C4-2B (cell line): ENCODE data around the gene CYBC1.

Source experiments
- H3K27ac ChIP-seq: fragments of 450-650 bp; 2 replicates; pipeline ENCODE4 v1.5.1; 2017
- CTCF ChIP-seq: fragments of 450-650 bp; conservative IDR thresholded peaks from 2 replicates; pipeline ENCODE4 v1.5.1; 2017; ENCODE audit warnings: mild to moderate bottlenecking
- ZFX ChIP-seq: fragments of 450-650 bp; IDR thresholded peaks from 2 replicates; pipeline ENCODE4 v1.6.1; 2017

Gene CYBC1

GRCh38 chr17:82450357-82451106 is at the start of gene CYBC1:
TSS of gene CYBC1 (minus strand) at chr17:82450752. CDS start at chr17:82449254, 1,498 bp downstream.
- peak within 1 kb of the TSS; percentile 94 for H3K27ac ChIP-seq
- TF ChIP-seq ZFX (peak; percentile 56; the same call in 1 of the 2 replicates), CTCF (no peak)

- peak overlapping the region; percentile 74 for H3K27ac ChIP-seq
- TF ChIP-seq CTCF (no peak), ZFX (no peak)
Measured at GRCh38 chr17:82497483-82498405, 47.2 kb upstream of the CYBC1 start.

GRCh38 chr17:82496529-82497434 is 46.2 kb upstream of the CYBC1 start:
- H3K27ac ChIP-seq, result peak overlapping the region; percentile 74
- TF ChIP-seq ZFX (peak; percentile 36; the same call in 1 of the 2 replicates), CTCF (no peak)

- TF ChIP-seq CTCF (no peak), ZFX (no peak)
- peak overlapping the region; percentile 74; the same call in 1 of the 2 replicates for H3K27ac ChIP-seq
Measured at GRCh38 chr17:82495844-82496528, 45.4 kb upstream of the CYBC1 start.

- H3K27ac ChIP-seq, result peak overlapping the region; percentile 53
- TF ChIP-seq ZFX, result no peak
- peak; percentile 91 for TF ChIP-seq CTCF
Measured at GRCh38 chr17:82494236-82495055, 43.9 kb upstream of the CYBC1 start.
